ENCODE results near the gene TGFB1I1.

TGFB1I1 gene

GRCh38 chr16:31465788-31466370 lies 6.1 kb upstream of the TGFB1I1 start:
- no peak overlapping the region for H3K4me3 ChIP-seq (ENCODE audit: low read depth, low read length)
- no peak for TF ChIP-seq CTCF (IDR thresholded peaks at IDR 0.05; ENCODE audit: insufficient read depth, low read depth, low read length, missing control alignments)
- no peak for DNase-seq (ENCODE audit: low read depth)

GRCh38 chr16:31466381-31466841 lies 5.5 kb upstream of the TGFB1I1 start:
- no peak for DNase-seq (ENCODE audit: low read depth)
- H3K4me3 ChIP-seq (ENCODE audit: low read depth, low read length), result no peak overlapping the region
- no peak for TF ChIP-seq CTCF (IDR thresholded peaks at IDR 0.05; ENCODE audit: insufficient read depth, low read depth, low read length, missing control alignments)

- TF ChIP-seq CTCF (IDR thresholded peaks at IDR 0.05; ENCODE audit: insufficient read depth, low read depth, low read length, missing control alignments), result no peak
- H3K4me3 ChIP-seq (ENCODE audit: low read depth, low read length), result no peak overlapping the region
These were observed 4.7 kb upstream of the TGFB1I1 start for GRCh38 chr16:31467151-31467773.

GRCh38 chr16:31467858-31468257 lies 4.1 kb upstream of the TGFB1I1 start:
- TF ChIP-seq CTCF (IDR thresholded peaks at IDR 0.05; ENCODE audit: insufficient read depth, low read depth, low read length, missing control alignments), result no peak
- H3K4me3 ChIP-seq (ENCODE audit: low read depth, low read length), result no peak overlapping the region
- DNase-seq (ENCODE audit: low read depth), result no peak

More at GRCh38 chr16:31467151-31467773, 4.7 kb upstream of the TGFB1I1 start:
- no peak for DNase-seq (ENCODE audit: low read depth)

GRCh38 chr16:31470615-31471014 lies 1.3 kb upstream of the TGFB1I1 start:
- no peak for DNase-seq (ENCODE audit: low read depth)
- H3K4me3 ChIP-seq (ENCODE audit: low read depth, low read length), result no peak overlapping the region
- no peak for TF ChIP-seq CTCF (IDR thresholded peaks at IDR 0.05; ENCODE audit: insufficient read depth, low read depth, low read length, missing control alignments)

GRCh38 chr16:31471241-31471874 lies 594 bp upstream of the TGFB1I1 start:
- no peak overlapping the region for H3K4me3 ChIP-seq (ENCODE audit: low read depth, low read length)
- TF ChIP-seq CTCF (IDR thresholded peaks at IDR 0.05; ENCODE audit: insufficient read depth, low read depth, low read length, missing control alignments), result no peak
- DNase-seq (ENCODE audit: low read depth), result no peak

All from GM12865 (cell line).